Measurements from ENCODE around the gene COX8A. TPM values are rescaled to one million over a fixed set of nuclear protein-coding genes. Genes with fewer than 3 reads are reported as not detected.

The COX8A gene
- polyA plus RNA-seq, 3 donors, result 354 to 588 (median 526) TPM

DNA sequence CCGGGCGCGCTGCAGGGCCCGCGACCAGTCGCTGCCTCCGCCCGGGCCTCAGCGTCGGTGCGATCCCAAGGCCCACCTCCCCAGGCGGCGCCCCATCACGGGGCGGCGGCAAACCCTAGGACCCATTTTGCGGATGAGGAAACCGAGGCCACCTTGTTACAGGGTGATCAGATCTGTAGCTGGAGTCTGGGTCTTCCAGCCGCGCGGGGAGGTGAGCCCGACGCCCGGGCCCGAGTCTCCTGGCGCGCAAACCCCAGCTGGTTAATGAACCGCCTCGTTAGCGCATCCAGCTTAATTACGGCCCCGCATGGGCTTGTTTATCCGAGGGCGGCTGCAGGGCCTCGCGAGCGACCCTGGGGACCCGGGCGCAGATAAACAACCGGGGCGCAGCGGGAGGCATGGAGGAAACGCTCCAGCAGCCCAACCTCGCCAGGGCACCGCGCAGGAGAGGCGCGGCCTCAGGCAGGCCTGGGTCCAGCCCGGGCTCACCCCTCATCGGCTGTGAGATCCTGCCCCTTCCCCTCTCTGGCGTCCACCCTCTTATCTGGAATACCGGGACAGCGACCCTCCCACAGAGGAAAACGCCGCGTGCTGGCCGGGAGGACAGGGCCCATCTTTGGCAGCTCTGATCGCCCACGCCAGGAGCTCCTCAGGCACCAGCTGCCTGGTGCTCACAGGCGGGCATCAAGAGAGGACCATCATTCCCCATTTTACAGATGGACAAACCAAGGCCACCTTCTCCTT is 26.5 kb downstream of the COX8A start:
- peak overlapping the region in 1 of 2 donors; percentile 61 for H3K4me3 Mint-ChIP-seq
- no peak overlapping the region for H3K27ac ChIP-seq (ENCODE audit: low read depth in 1 of 2, low read length in 2 of 2)
- 6% methylated on average over 54 of the region's 60 CpGs for WGBS (ENCODE audit: insufficient coverage)

More for the DNA sequence above, 26.5 kb downstream of the COX8A start:
- Histone ChIP-seq H3K9ac (ENCODE audit: insufficient read depth, low read length, poor library complexity, severe bottlenecking) (peak overlapping the region; percentile 8), H3K4me3 (replicated peaks in 1 of 3; ENCODE audit: low read depth in 2 of 3, low read length in 3 of 3) (peak overlapping the region in 2 of 3 experiments; percentile 17 to 68), H4K20me1 (ENCODE audit: insufficient read depth, low read length) (peaks cover 42% of the 10 kb centered on the region), H2AFZ (ENCODE audit: insufficient read depth, low read depth, low read length, poor library complexity, severe bottlenecking) (peak overlapping the region; percentile 35), H3K4me2 (replicated peaks; ENCODE audit: extremely low read depth, low read length, poor library complexity, severe bottlenecking) (peak overlapping the region; percentile 81), H3K27me3 (ENCODE audit: control insufficient read depth in 2 of 2, insufficient read depth in 2 of 2, low read length in 2 of 2) (peaks cover 15 to 59% of the 10 kb centered on the region in 2 donors), H3K36me3 (replicated peaks in 1 of 2; ENCODE audit: control insufficient read depth in 1 of 2, insufficient read depth in 2 of 2, low read length in 2 of 2) (peaks cover 26% of the 10 kb centered on the region in 2 donors), H3K4me1 (ENCODE audit: control insufficient read depth in 1 of 2, insufficient read depth in 2 of 2, low read length in 2 of 2) (peaks cover 37 to 49% of the 10 kb centered on the region in 2 donors), H3K9me3 (replicated peaks in 1 of 2; ENCODE audit: control insufficient read depth in 1 of 2, insufficient read depth in 1 of 2, low read length in 2 of 2) (peaks cover 0 to 5% of the 10 kb centered on the region in 2 donors), H3K79me2 (ENCODE audit: insufficient read depth, low read length) (no peaks in the 10 kb centered on the region)
- DNase-seq, result no peak
- TF ChIP-seq, protein P1, sequence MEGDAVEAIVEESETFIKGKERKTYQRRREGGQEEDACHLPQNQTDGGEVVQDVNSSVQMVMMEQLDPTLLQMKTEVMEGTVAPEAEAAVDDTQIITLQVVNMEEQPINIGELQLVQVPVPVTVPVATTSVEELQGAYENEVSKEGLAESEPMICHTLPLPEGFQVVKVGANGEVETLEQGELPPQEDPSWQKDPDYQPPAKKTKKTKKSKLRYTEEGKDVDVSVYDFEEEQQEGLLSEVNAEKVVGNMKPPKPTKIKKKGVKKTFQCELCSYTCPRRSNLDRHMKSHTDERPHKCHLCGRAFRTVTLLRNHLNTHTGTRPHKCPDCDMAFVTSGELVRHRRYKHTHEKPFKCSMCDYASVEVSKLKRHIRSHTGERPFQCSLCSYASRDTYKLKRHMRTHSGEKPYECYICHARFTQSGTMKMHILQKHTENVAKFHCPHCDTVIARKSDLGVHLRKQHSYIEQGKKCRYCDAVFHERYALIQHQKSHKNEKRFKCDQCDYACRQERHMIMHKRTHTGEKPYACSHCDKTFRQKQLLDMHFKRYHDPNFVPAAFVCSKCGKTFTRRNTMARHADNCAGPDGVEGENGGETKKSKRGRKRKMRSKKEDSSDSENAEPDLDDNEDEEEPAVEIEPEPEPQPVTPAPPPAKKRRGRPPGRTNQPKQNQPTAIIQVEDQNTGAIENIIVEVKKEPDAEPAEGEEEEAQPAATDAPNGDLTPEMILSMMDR (IDR thresholded peaks at IDR 0.05), result peak; percentile 56
- peaks cover 51 to 71% (median 53%) of the 10 kb centered on the region in 3 donors for H3K27me3 Mint-ChIP-seq (ENCODE audit: low read depth in 3 of 3)
- H3K27ac Mint-ChIP-seq, result peak overlapping the region in 1 of 7 donors; percentile 65
- peaks cover 38% of the 10 kb centered on the region for H3K4me1 Mint-ChIP-seq
- peaks cover 0 to 10% (median 3%) of the 10 kb centered on the region in 7 donors for H3K9me3 Mint-ChIP-seq
- H3K36me3 Mint-ChIP-seq, result peaks cover 26 to 27% of the 10 kb centered on the region in 2 donors
- intact Hi-C loops (cut with micrococcal nuclease), result loop anchor here (2.0 kb wide), 1 partner anchor 148 kb away; no protein-coding TSS in a partner anchor
